SK-N-SH (cell line): Measurements from ENCODE around the gene PRKACA. TPM values are rescaled to one million over a fixed set of nuclear protein-coding genes. Genes with fewer than 3 reads are reported as not detected.

Experiments
- CTCF ChIA-PET: fragments of 300-600, 350-600 bp; formaldehyde crosslinking; extraction: SDS; loops from one replicate; lab custom pipeline; 2021; lab: Yijun Ruan, JAX
- POLR2A ChIA-PET: fragments of 350-600 bp; sonication (Branson Sonifier 250); formaldehyde crosslinking; extraction: SDS; loops from one replicate; lab custom pipeline; 2020; ENCODE audit warnings: antibody characterized with exemption, inconsistent platforms; lab: Yijun Ruan, JAX
- DNase-seq: peaks from one replicate; pipeline ENCODE4 v3.0.0; 2012
- H2AFZ ChIP-seq: fragments of 200-600 bp; sonication (generic); 2 replicates; pipeline ENCODE4 v1.8.1; 2016; ENCODE audit warnings: antibody characterized with exemption, mild to moderate bottlenecking, low read depth
- H3F3A ChIP-seq: fragments of 200-600 bp; sonication (generic); replicated peaks from 2 replicates; pipeline ENCODE3; 2016; ENCODE audit warnings: antibody characterized with exemption, mild to moderate bottlenecking; ENCODE audit not compliant: insufficient read depth
- H3K27ac ChIP-seq, 2 experiments: fragments of 200-500 bp in 1 of 2; fragments of 200-600 bp in 1 of 2; sonication (Bioruptor generic) in 1 of 2; sonication (generic), shearing (Covaris generic) in 1 of 2; 2 replicates each; pipeline versions ENCODE4 v1.5.1 to v1.6.1; 2014 to 2016; ENCODE audit warnings: low read depth in 2 of 2, inconsistent platforms in 1 of 2, low read length in 1 of 2, mild to moderate bottlenecking in 1 of 2, mixed read lengths in 1 of 2
- H3K27me3 ChIP-seq: fragments of 200-600 bp; sonication (generic), shearing (Covaris generic); 2 replicates; pipeline ENCODE4 v1.6.1; 2016; ENCODE audit warnings: mixed run types; ENCODE audit not compliant: insufficient read depth
- H3K36me3 ChIP-seq, 2 experiments: fragments of 200-500 bp in 1 of 2; fragments of 200-600 bp in 1 of 2; sonication (Bioruptor generic) in 1 of 2; sonication (generic) in 1 of 2; replicated peaks in 1 of 2; 2 replicates each; pipeline versions ENCODE3 to v1.5.1; 2014 to 2016; ENCODE audit warnings: low read length in 1 of 2, mild to moderate bottlenecking in 1 of 2; ENCODE audit not compliant: insufficient read depth in 2 of 2, control insufficient read depth in 1 of 2
- H3K4me1 ChIP-seq, 2 experiments: fragments of 200-500 bp in 1 of 2; fragments of 200-600 bp in 1 of 2; sonication (Bioruptor generic) in 1 of 2; sonication (generic), shearing (Covaris generic) in 1 of 2; 2 replicates each; pipeline versions ENCODE4 v1.5.1 to v1.6.1; 2014 to 2016; ENCODE audit warnings: low read depth in 1 of 2, low read length in 1 of 2, mixed run types in 1 of 2; ENCODE audit not compliant: insufficient read depth in 2 of 2, control insufficient read depth in 1 of 2
- H3K4me2 ChIP-seq: fragments of 200-600 bp; sonication (generic), shearing (Covaris generic); 2 replicates; pipeline ENCODE4 v1.6.1; 2017; ENCODE audit warnings: mixed run types
- H3K4me3 ChIP-seq, 2 experiments: fragments of 200-500 bp in 1 of 2; fragments of 200-600 bp in 1 of 2; sonication (Bioruptor generic) in 1 of 2; sonication (generic), shearing (Covaris generic) in 1 of 2; 2 replicates each; pipeline versions ENCODE4 v1.5.1 to v1.8.1; 2014 to 2016; ENCODE audit warnings: low read depth in 2 of 2, inconsistent platforms in 1 of 2, low read length in 1 of 2, mild to moderate bottlenecking in 1 of 2, mixed read lengths in 1 of 2, moderate library complexity in 1 of 2
- H3K79me2 ChIP-seq: fragments of 200-600 bp; sonication (generic); 2 replicates; pipeline ENCODE4 v1.8.1; 2017; ENCODE audit warnings: mild to moderate bottlenecking; ENCODE audit not compliant: insufficient read depth
- H3K9ac ChIP-seq: fragments of 200-600 bp; sonication (generic); 2 replicates; pipeline ENCODE4 v1.6.1; 2017; ENCODE audit warnings: mixed run types
- H3K9me2 ChIP-seq: fragments of 200-600 bp; sonication (generic); 2 replicates; pipeline ENCODE4 v1.6.1; 2017; ENCODE audit warnings: mixed run types
- H3K9me3 ChIP-seq: fragments of 200-600 bp; sonication (generic); 2 replicates; pipeline ENCODE4 v1.6.1; 2017; ENCODE audit warnings: mixed run types, mild to moderate bottlenecking, moderate library complexity
- H4K20me1 ChIP-seq: fragments of 200-600 bp; sonication (generic); 2 replicates; pipeline ENCODE4 v1.6.1; 2017; ENCODE audit warnings: mild to moderate bottlenecking, mixed run types; ENCODE audit not compliant: insufficient read depth
- CTCF ChIP-seq: fragments of 200-600 bp; sonication (generic); IDR thresholded peaks from 2 replicates; pipeline ENCODE4 v1.6.1; 2017; ENCODE audit warnings: antibody characterized with exemption, mild to moderate bottlenecking, moderate library complexity
- FOSL2 ChIP-seq: IDR thresholded peaks from 2 replicates; pipeline ENCODE4 v1.4.0; 2012; ENCODE audit warnings: low read depth, mild to moderate bottlenecking, moderate library complexity, borderline replicate concordance
- FOXM1 ChIP-seq: IDR thresholded peaks from 2 replicates; pipeline ENCODE4 v1.4.0; 2012; ENCODE audit warnings: low read depth, mild to moderate bottlenecking
- GABPA ChIP-seq: IDR thresholded peaks from 2 replicates; pipeline ENCODE4 v1.4.0; 2012; ENCODE audit warnings: low read depth, mild to moderate bottlenecking
- IRF3 ChIP-seq: fragments of 150-350 bp; IDR thresholded peaks from 2 replicates; pipeline ENCODE4 v1.6.1; 2016; ENCODE audit warnings: mild to moderate bottlenecking, low read depth, low read length
- JUND ChIP-seq: IDR thresholded peaks from 2 replicates; pipeline ENCODE4 v1.4.0; 2012
- MAX ChIP-seq: IDR thresholded peaks from 2 replicates; pipeline ENCODE4 v1.4.0; 2012; ENCODE audit warnings: low read depth
- NRF1 ChIP-seq: IDR thresholded peaks from 2 replicates; pipeline ENCODE4 v1.6.1; 2012; ENCODE audit warnings: low read depth, mild to moderate bottlenecking, low read length
- TCF12 ChIP-seq: IDR thresholded peaks from 2 replicates; pipeline ENCODE4 v1.4.0; 2012
- TEAD4 ChIP-seq: IDR thresholded peaks from 2 replicates; pipeline ENCODE4 v1.4.0; 2012; ENCODE audit warnings: mild to moderate bottlenecking, borderline replicate concordance; ENCODE audit not compliant: insufficient read depth
- YY1 ChIP-seq: IDR thresholded peaks from 2 replicates; pipeline ENCODE4 v1.4.0; 2012; ENCODE audit warnings: low read depth, mild to moderate bottlenecking
- WGBS: methylation state at CpG from one replicate; pipeline ENCODE4 v1.1.6; 2017; ENCODE audit warnings: low lambda C conversion rate; 5-methylcytosine and 5-hydroxymethylcytosine counted together
- polyA plus RNA-seq, 3 experiments: library from polyadenylated mRNA; depleted of rRNA; stranded (reverse); fragments of >200 nt; gene quantifications; 2 replicates each; pipeline ENCODE4 v1.2.3, GENCODE V29; 2012
- TF ChIP-seq, protein P1 (sequence below): IDR thresholded peaks from 2 replicates; pipeline ENCODE4 v1.4.0; 2012; ENCODE audit warnings: low read depth, borderline replicate concordance

PRKACA gene
- polyA plus RNA-seq, 1 of the 3 experiments (the other 2 are of a cell fraction), result 48.4 TPM

GRCh38 chr19:14061751-14062557, 55.6 kb downstream of the PRKACA start, which contains the start of gene PALM3 (continued):
- TF ChIP-seq CTCF, result no peak

GRCh38 chr19:14061081-14061749, 56.3 kb downstream of the PRKACA start:
- H3K9me3 ChIP-seq, result no peaks in the 10 kb centered on the region
- peak; percentile 10 for DNase-seq
- no peak overlapping the region for H3K27ac ChIP-seq
- H4K20me1 ChIP-seq, result no peaks in the 10 kb centered on the region
- 62% methylated on average over 9 of the region's 9 CpGs for WGBS
- H3K4me1 ChIP-seq, result peaks cover 6 to 10% of the 10 kb centered on the region in 2 experiments; a peak in 2 of 4 replicates
- no peak overlapping the region for H3K4me3 ChIP-seq
- H3F3A ChIP-seq, result peaks cover 7% of the 10 kb centered on the region
- H2AFZ ChIP-seq, result no peak overlapping the region
- POLR2A ChIA-PET, result no interaction called here
- no peak overlapping the region for H3K4me2 ChIP-seq
- H3K79me2 ChIP-seq, result no peaks in the 10 kb centered on the region
- no peaks in the 10 kb centered on the region for H3K9me2 ChIP-seq
- H3K27me3 ChIP-seq, result no peaks in the 10 kb centered on the region
- no peak for TF ChIP-seq MAX
- no peak for TF ChIP-seq NRF1
- TF ChIP-seq FOSL2, result no peak
- no peak for TF ChIP-seq JUND
- TF ChIP-seq TCF12, result no peak
- TF ChIP-seq FOXM1, result no peak
- no peak for TF ChIP-seq IRF3
- TF ChIP-seq TEAD4, result no peak
- no peak for TF ChIP-seq YY1
- TF ChIP-seq, protein P1, sequence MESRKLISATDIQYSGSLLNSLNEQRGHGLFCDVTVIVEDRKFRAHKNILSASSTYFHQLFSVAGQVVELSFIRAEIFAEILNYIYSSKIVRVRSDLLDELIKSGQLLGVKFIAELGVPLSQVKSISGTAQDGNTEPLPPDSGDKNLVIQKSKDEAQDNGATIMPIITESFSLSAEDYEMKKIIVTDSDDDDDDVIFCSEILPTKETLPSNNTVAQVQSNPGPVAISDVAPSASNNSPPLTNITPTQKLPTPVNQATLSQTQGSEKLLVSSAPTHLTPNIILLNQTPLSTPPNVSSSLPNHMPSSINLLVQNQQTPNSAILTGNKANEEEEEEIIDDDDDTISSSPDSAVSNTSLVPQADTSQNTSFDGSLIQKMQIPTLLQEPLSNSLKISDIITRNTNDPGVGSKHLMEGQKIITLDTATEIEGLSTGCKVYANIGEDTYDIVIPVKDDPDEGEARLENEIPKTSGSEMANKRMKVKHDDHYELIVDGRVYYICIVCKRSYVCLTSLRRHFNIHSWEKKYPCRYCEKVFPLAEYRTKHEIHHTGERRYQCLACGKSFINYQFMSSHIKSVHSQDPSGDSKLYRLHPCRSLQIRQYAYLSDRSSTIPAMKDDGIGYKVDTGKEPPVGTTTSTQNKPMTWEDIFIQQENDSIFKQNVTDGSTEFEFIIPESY, result no peak
- no peak for TF ChIP-seq GABPA
- CTCF ChIA-PET, result interaction anchor here (0.7 to 8.1 kb wide), 11 partner anchors 9 to 187 kb away, joined by 3 to 146 read pairs (median 10); partner anchors contain the start of genes ASF1B, IL27RA and MISP3
- no peak overlapping the region for H3K9ac ChIP-seq
- H3K36me3 ChIP-seq, result no peaks in the 10 kb centered on the region
